Measurements from ENCODE around the gene COLEC11. TPM values are rescaled to one million over a fixed set of nuclear protein-coding genes. Genes with fewer than 3 reads are reported as not detected.

The COLEC11 gene
- total RNA-seq, 2 experiments from 2014 or later = 0.47 TPM; not detected in 1

- Mint-ChIP-seq H3K9me3 (no peaks in the 10 kb centered on the region), H3K4me3 (no peak overlapping the region), H3K27me3 (peaks cover 10% of the 10 kb centered on the region), H3K36me3 (ENCODE audit: low read depth) (no peaks in the 10 kb centered on the region), H3K4me1 (ENCODE audit: low read depth) (no peaks in the 10 kb centered on the region), H3K27ac (no peak overlapping the region)
- Histone ChIP-seq H3K4me3 (ENCODE audit: low read length) (no peak overlapping the region), H3K36me3 (ENCODE audit: insufficient read depth, low read length) (no peaks in the 10 kb centered on the region), H3K9me3 (ENCODE audit: control insufficient read depth in 1 of 2, insufficient read depth in 1 of 2, low read length in 2 of 2) (peaks cover 0 to 5% of the 10 kb centered on the region in 2 experiments), H3K4me1 (ENCODE audit: insufficient read depth, low read length) (no peaks in the 10 kb centered on the region), H3K27ac (ENCODE audit: low read depth in 1 of 2, low read length in 2 of 2) (no peak overlapping the region), H3K27me3 (ENCODE audit: control insufficient read depth in 1 of 2, insufficient read depth in 2 of 2, low read length in 2 of 2) (no peaks in the 10 kb centered on the region)
- no peak for ATAC-seq (ENCODE audit: poor library complexity)
- intact Hi-C loops (cut with DNase I, micrococcal nuclease) = no loop called here
- CTCF ChIA-PET = no interaction called here
- POLR2A ChIA-PET = no interaction called here
- no peak for DNase-seq
- TF ChIP-seq, protein P1, sequence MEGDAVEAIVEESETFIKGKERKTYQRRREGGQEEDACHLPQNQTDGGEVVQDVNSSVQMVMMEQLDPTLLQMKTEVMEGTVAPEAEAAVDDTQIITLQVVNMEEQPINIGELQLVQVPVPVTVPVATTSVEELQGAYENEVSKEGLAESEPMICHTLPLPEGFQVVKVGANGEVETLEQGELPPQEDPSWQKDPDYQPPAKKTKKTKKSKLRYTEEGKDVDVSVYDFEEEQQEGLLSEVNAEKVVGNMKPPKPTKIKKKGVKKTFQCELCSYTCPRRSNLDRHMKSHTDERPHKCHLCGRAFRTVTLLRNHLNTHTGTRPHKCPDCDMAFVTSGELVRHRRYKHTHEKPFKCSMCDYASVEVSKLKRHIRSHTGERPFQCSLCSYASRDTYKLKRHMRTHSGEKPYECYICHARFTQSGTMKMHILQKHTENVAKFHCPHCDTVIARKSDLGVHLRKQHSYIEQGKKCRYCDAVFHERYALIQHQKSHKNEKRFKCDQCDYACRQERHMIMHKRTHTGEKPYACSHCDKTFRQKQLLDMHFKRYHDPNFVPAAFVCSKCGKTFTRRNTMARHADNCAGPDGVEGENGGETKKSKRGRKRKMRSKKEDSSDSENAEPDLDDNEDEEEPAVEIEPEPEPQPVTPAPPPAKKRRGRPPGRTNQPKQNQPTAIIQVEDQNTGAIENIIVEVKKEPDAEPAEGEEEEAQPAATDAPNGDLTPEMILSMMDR (IDR thresholded peaks at IDR 0.05) = no peak
These were observed 76.0 kb downstream of the COLEC11 start for GRCh38 chr2:3670941-3671340.

DNA sequence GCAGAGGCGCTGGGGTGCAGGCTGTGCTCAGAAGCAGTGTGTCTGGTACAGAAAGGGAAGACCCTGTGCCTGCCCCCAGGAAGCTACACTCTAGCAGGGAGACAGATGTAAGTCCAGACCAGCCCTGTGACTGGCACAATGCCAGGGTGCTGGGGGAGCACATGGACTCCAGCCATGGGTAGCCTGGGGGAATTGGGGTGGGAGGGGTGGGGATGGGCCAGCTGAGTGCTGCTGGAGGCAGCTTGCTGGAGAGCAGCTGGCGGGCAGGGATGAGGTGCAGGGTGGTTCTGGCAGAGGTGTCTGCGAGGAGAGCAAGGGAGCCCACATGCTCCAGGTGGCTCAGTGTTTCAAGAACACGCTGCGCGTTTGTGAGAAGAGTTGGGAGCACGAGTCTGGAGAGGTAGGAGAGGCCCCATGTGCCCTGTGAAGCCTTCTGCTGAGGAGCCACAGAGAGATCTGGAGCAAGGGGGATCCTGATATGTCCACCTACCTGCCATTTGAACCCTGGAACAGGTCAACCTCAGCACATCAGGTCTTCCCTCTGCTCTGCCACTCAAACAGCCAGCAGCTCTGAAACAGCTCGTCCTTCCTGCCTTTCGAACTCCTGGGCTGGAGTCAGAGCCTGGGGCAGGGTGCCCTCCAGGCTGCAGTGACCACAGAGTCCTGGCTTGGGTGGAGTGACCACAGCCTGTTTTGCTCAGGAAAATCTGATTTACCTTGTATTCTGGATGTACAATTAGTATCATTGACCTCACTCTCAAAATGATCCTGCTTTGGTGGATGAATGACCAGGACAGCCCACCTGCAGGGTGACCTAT is 78.2 kb downstream of the COLEC11 start:
- ChIA-PET POLR2A (no interaction called here), CTCF (no interaction called here)
- ATAC-seq (ENCODE audit: poor library complexity) (no peak), DNase-seq (no peak)
- no peaks in the 10 kb centered on the region for H3K4me1 Mint-ChIP-seq (ENCODE audit: low read depth)
- TF ChIP-seq, protein P1 (IDR thresholded peaks at IDR 0.05) = no peak
- intact Hi-C loops (cut with DNase I, micrococcal nuclease) = no loop called here
- Histone ChIP-seq H3K4me1 (ENCODE audit: insufficient read depth, low read length) (no peaks in the 10 kb centered on the region), H3K9me3 (ENCODE audit: control insufficient read depth in 1 of 2, insufficient read depth in 1 of 2, low read length in 2 of 2) (no peaks in the 10 kb centered on the region), H3K27me3 (ENCODE audit: control insufficient read depth in 1 of 2, insufficient read depth in 2 of 2, low read length in 2 of 2) (no peaks in the 10 kb centered on the region), H3K27ac (ENCODE audit: low read depth in 1 of 2, low read length in 2 of 2) (no peak overlapping the region), H3K36me3 (ENCODE audit: insufficient read depth, low read length) (no peaks in the 10 kb centered on the region), H3K4me3 (ENCODE audit: low read length) (no peak overlapping the region)
- H3K27ac Mint-ChIP-seq = no peak overlapping the region
- H3K27me3 Mint-ChIP-seq = peaks cover 7% of the 10 kb centered on the region
- no peak overlapping the region for H3K4me3 Mint-ChIP-seq
- H3K9me3 Mint-ChIP-seq = no peaks in the 10 kb centered on the region
- H3K36me3 Mint-ChIP-seq (ENCODE audit: low read depth) = no peaks in the 10 kb centered on the region

GRCh38 chr2:3674066-3674845 is 79.3 kb downstream of the COLEC11 start:
- H3K27ac Mint-ChIP-seq = no peak overlapping the region
- no peaks in the 10 kb centered on the region for H3K9me3 Mint-ChIP-seq
- H3K36me3 Mint-ChIP-seq (ENCODE audit: low read depth) = no peaks in the 10 kb centered on the region
- H3K4me3 Mint-ChIP-seq = no peak overlapping the region
- H3K27me3 Mint-ChIP-seq = peaks cover 5% of the 10 kb centered on the region
- Histone ChIP-seq H3K9me3 (ENCODE audit: control insufficient read depth in 1 of 2, insufficient read depth in 1 of 2, low read length in 2 of 2) (no peaks in the 10 kb centered on the region), H3K27me3 (ENCODE audit: control insufficient read depth in 1 of 2, insufficient read depth in 2 of 2, low read length in 2 of 2) (no peaks in the 10 kb centered on the region), H3K36me3 (ENCODE audit: insufficient read depth, low read length) (no peaks in the 10 kb centered on the region), H3K27ac (ENCODE audit: low read depth in 1 of 2, low read length in 2 of 2) (no peak overlapping the region), H3K4me3 (ENCODE audit: low read length) (no peak overlapping the region), H3K4me1 (ENCODE audit: insufficient read depth, low read length) (no peaks in the 10 kb centered on the region)
- intact Hi-C loops (cut with DNase I, micrococcal nuclease) = no loop called here
- no peak for ATAC-seq (ENCODE audit: poor library complexity)
- no peaks in the 10 kb centered on the region for H3K4me1 Mint-ChIP-seq (ENCODE audit: low read depth)
- CTCF ChIA-PET = no interaction called here
- TF ChIP-seq, protein P1 (IDR thresholded peaks at IDR 0.05) = no peak
- POLR2A ChIA-PET = no interaction called here
- DNase-seq = no peak
